Retinal pigment epithelial cell (primary cell): ENCODE measurements around the gene CEP152.

Experiments
- DNase-seq: peaks from one replicate; pipeline ENCODE4 v3.0.0-alpha.2; 2010; ENCODE audit warnings: low read depth
- H3K4me3 ChIP-seq: 2 replicates; pipeline ENCODE4 v1.5.1; 2011; ENCODE audit warnings: mild to moderate bottlenecking, low read length, control low read depth, moderate library complexity
- TF ChIP-seq, protein P1 (sequence below): conservative IDR thresholded peaks from 2 replicates; pipeline ENCODE4 v1.5.1; 2011; ENCODE audit warnings: low read depth, low read length, control low read depth, inconsistent platforms

CEP152 gene

GRCh38 chr15:48722764-48723661 lies 87.9 kb downstream of the CEP152 start:
- TF ChIP-seq, protein P1, sequence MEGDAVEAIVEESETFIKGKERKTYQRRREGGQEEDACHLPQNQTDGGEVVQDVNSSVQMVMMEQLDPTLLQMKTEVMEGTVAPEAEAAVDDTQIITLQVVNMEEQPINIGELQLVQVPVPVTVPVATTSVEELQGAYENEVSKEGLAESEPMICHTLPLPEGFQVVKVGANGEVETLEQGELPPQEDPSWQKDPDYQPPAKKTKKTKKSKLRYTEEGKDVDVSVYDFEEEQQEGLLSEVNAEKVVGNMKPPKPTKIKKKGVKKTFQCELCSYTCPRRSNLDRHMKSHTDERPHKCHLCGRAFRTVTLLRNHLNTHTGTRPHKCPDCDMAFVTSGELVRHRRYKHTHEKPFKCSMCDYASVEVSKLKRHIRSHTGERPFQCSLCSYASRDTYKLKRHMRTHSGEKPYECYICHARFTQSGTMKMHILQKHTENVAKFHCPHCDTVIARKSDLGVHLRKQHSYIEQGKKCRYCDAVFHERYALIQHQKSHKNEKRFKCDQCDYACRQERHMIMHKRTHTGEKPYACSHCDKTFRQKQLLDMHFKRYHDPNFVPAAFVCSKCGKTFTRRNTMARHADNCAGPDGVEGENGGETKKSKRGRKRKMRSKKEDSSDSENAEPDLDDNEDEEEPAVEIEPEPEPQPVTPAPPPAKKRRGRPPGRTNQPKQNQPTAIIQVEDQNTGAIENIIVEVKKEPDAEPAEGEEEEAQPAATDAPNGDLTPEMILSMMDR: no peak
- H3K4me3 ChIP-seq: no peak overlapping the region
- peak; percentile 48 for DNase-seq

DNA sequence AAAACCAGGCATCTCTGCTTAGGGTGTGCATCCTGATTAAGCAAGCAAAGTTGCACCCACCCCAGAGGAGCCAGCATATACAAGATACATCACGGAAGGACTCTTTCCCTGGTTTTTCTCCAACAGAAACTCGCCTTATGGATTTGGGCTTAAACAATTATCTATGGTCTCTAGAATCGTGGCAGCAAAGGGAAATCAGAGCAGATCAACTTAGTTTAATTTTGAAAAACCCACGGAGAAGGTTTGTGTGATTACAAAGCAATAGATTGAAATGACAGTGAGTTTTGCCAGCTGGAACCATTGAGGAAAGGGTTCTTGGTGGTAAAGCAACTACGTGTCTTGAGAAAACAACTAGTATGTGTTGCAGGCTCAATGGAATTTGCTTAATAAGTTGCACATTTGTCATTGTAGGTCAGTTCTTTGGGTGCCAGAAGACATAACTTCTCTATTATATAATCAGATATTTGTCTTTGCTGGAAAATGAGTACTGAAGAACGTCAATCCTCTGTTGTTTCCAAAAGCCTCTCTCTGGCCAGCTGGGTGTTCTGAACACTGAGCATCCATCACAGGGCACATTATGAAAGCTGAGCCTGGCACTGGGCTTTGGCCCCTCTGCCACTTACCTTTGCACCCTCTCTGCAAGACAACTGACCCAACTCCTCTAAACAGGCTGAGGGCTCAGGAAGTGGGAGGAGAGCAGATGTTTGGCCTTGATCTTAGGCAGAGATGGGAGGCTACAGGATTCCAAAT lies 89.6 kb downstream of the CEP152 start:
- H3K4me3 ChIP-seq: no peak overlapping the region
- TF ChIP-seq, protein P1: no peak

GRCh38 chr15:48720646-48721045 lies 90.2 kb downstream of the CEP152 start:
- H3K4me3 ChIP-seq: no peak overlapping the region
- DNase-seq: no peak
- TF ChIP-seq, protein P1: no peak

More for the DNA sequence above, 89.6 kb downstream of the CEP152 start:
- DNase-seq: no peak

DNA sequence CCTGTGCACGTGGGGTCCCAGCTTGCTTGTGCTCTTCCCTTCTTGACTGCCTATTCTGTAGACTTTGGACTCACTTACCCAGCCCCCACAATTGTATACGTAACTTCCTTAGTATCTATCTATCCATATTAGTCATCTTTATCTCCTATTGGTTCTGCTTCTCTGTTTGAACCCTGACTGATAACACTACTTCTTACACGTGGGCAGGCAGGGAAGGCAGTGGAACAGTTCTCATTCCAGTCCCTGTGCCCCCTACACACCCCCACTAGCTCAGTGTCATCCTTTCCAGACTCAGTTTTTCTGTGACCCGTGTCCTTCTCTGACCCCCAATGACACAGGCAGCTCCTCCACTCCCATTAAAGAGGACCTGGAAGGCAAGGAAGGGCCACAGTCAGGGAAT lies 91.2 kb downstream of the CEP152 start:
- DNase-seq: no peak
- TF ChIP-seq, protein P1: no peak
- no peak overlapping the region for H3K4me3 ChIP-seq

DNA sequence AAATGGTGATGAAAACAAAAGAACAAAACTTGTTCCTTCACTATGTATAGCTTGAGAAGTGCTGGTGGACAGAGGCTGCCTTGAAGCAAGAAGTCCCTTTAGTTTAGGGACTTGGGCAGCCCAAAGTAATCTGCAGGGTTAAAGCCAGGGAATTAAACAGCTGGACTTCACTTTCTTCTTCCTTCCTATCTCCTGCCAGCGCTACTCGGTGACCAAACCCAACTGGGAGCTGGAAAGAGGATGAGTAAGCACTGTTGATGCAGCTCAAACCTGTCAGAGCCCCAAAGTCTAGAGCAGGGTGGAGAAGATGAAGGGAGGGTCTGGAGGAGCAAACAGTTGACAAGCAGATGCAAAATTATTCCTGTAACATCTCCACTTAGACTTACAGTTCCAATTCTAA lies 92.2 kb downstream of the CEP152 start:
- no peak for DNase-seq
- TF ChIP-seq, protein P1: no peak
- H3K4me3 ChIP-seq: no peak overlapping the region

DNA sequence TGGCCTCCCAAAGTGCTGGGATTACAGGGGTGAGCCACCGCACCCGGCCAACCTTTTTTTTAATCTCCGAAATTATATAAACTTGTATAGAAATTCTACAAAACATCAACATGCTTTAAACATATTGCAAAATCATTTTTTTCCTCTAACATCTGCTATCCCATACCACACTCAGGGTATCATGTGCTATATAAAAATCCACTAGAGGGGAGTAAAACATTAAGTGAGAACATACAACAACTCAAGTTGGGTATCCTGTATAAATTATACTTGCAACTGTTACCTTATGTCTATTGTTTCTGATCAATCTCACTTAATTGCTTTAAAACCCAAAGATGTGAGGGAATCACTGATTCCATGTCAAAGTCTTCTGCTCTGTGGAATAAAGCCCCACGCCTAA lies 93.4 kb downstream of the CEP152 start:
- no peak for DNase-seq
- TF ChIP-seq, protein P1: peak; percentile 38
- no peak overlapping the region for H3K4me3 ChIP-seq
